SK-N-SH treated with all-trans-retinoic acid at 6 μM for 48 hours (cell line): Measurements from ENCODE around the gene ORAI3.

Experiments
- CREB5 ChIP-seq: fragments of 250-450 bp; sonication (Bioruptor Pico); IDR thresholded peaks from 2 replicates; pipeline ENCODE4 v1.5.1; 2020; ENCODE audit warnings: low read depth, mild to moderate bottlenecking, moderate library complexity
- CSDC2 ChIP-seq: fragments of 250-450 bp; sonication (Bioruptor Pico); IDR thresholded peaks from 2 replicates; pipeline ENCODE4 v1.5.0; 2020; ENCODE audit warnings: mild to moderate bottlenecking, moderate library complexity
- OSR1 ChIP-seq: fragments of 250-450 bp; sonication (Bioruptor Pico); IDR thresholded peaks from 2 replicates; pipeline ENCODE4 v1.8.0; 2022; ENCODE audit warnings: moderate library complexity, mild to moderate bottlenecking, inconsistent platforms
- RARB ChIP-seq: fragments of 250-450 bp; sonication (Bioruptor Pico); IDR thresholded peaks from 2 replicates; pipeline ENCODE4 v1.8.0; 2021; ENCODE audit warnings: mild to moderate bottlenecking, moderate library complexity
- TOX ChIP-seq: fragments of 250-450 bp; sonication (Bioruptor Pico); IDR thresholded peaks from 2 replicates; pipeline ENCODE4 v1.8.0; 2021; ENCODE audit warnings: mild to moderate bottlenecking, moderate library complexity, borderline replicate concordance
- ZC3H10 ChIP-seq: fragments of 250-450 bp; sonication (Bioruptor Pico); IDR thresholded peaks from 2 replicates; pipeline ENCODE4 v1.5.1; 2021; ENCODE audit warnings: mild to moderate bottlenecking, moderate library complexity
- ZFP3 ChIP-seq: fragments of 250-450 bp; sonication (Bioruptor Pico); IDR thresholded peaks from 2 replicates; pipeline ENCODE4 v1.5.0; 2020; ENCODE audit warnings: mild to moderate bottlenecking, moderate library complexity
- ZNF565 ChIP-seq: fragments of 450-650 bp; formaldehyde crosslinking; conservative IDR thresholded peaks from 2 replicates; pipeline ENCODE4 v1.5.0; 2020; ENCODE audit warnings: low read depth, mild to moderate bottlenecking, moderate library complexity
- TF ChIP-seq, protein P1 (sequence below): fragments of 250-450 bp; sonication (Bioruptor Pico); IDR thresholded peaks from 2 replicates; pipeline ENCODE4 v1.8.0; 2020; ENCODE audit warnings: mild to moderate bottlenecking, moderate library complexity, borderline replicate concordance
- TF ChIP-seq, protein P2 (sequence below): fragments of 250-450 bp; sonication (Bioruptor Pico); IDR thresholded peaks from 2 replicates; pipeline ENCODE4 v1.5.0; 2020; ENCODE audit warnings: mild to moderate bottlenecking, moderate library complexity

DNA sequence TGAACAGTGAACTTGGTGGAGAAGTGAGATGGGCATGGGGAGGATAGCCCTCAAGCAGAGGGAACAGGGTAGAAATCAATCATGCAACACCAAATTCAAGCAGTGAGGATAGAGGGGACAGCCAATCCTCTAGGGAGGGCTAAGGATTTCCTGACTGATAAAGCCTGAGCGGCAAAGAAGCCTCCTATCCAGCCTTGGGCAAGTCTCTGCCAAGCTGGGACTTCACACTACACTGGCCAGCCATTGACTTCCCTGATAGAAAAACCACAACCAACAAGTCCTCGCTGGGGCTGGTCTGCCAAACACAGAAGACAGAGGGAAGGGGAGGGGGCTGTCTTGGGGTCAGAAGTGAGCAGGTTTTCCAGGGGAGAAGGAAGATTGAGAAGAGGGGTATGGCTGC is 28.0 kb upstream of the ORAI3 start:
- no peak for TF ChIP-seq ZC3H10 (CRISPR knock-in tag)
- no peak for TF ChIP-seq CREB5 (CRISPR knock-in tag)
- TF ChIP-seq, protein P1, sequence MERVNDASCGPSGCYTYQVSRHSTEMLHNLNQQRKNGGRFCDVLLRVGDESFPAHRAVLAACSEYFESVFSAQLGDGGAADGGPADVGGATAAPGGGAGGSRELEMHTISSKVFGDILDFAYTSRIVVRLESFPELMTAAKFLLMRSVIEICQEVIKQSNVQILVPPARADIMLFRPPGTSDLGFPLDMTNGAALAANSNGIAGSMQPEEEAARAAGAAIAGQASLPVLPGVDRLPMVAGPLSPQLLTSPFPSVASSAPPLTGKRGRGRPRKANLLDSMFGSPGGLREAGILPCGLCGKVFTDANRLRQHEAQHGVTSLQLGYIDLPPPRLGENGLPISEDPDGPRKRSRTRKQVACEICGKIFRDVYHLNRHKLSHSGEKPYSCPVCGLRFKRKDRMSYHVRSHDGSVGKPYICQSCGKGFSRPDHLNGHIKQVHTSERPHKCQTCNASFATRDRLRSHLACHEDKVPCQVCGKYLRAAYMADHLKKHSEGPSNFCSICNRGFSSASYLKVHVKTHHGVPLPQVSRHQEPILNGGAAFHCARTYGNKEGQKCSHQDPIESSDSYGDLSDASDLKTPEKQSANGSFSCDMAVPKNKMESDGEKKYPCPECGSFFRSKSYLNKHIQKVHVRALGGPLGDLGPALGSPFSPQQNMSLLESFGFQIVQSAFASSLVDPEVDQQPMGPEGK = no peak
- TF ChIP-seq ZNF565 (CRISPR knock-in tag) = no peak
- no peak for TF ChIP-seq ZFP3 (CRISPR knock-in tag)
- TF ChIP-seq CSDC2 (CRISPR knock-in tag) = no peak
- no peak for TF ChIP-seq RARB
- TF ChIP-seq OSR1 (CRISPR knock-in tag) = no peak
- TF ChIP-seq, protein P2, sequence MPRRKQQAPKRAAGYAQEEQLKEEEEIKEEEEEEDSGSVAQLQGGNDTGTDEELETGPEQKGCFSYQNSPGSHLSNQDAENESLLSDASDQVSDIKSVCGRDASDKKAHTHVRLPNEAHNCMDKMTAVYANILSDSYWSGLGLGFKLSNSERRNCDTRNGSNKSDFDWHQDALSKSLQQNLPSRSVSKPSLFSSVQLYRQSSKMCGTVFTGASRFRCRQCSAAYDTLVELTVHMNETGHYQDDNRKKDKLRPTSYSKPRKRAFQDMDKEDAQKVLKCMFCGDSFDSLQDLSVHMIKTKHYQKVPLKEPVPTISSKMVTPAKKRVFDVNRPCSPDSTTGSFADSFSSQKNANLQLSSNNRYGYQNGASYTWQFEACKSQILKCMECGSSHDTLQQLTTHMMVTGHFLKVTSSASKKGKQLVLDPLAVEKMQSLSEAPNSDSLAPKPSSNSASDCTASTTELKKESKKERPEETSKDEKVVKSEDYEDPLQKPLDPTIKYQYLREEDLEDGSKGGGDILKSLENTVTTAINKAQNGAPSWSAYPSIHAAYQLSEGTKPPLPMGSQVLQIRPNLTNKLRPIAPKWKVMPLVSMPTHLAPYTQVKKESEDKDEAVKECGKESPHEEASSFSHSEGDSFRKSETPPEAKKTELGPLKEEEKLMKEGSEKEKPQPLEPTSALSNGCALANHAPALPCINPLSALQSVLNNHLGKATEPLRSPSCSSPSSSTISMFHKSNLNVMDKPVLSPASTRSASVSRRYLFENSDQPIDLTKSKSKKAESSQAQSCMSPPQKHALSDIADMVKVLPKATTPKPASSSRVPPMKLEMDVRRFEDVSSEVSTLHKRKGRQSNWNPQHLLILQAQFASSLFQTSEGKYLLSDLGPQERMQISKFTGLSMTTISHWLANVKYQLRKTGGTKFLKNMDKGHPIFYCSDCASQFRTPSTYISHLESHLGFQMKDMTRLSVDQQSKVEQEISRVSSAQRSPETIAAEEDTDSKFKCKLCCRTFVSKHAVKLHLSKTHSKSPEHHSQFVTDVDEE (CRISPR knock-in tag) = no peak
- no peak for TF ChIP-seq TOX (CRISPR knock-in tag)
